H1 (cell line): ENCODE data around the gene RHBG. TPM values are rescaled to one million over a fixed set of nuclear protein-coding genes. Genes with fewer than 3 reads are reported as not detected.

Experiments
- BCL11A ChIP-seq, 2 experiments: IDR thresholded peaks; one replicate each; pipeline ENCODE4 v1.6.1; 2011; ENCODE audit warnings: low read depth in 2 of 2, low read length in 2 of 2, mild to moderate bottlenecking in 2 of 2
- BRCA1 ChIP-seq: IDR thresholded peaks from 2 replicates; pipeline ENCODE4 v1.6.1; 2012; ENCODE audit warnings: low read depth, low read length, improper control_type of control experiment
- CBX8 ChIP-seq: fragments of 300-800, 300-1000 bp; sonication (generic); IDR thresholded peaks from 2 replicates; pipeline ENCODE4 v1.7.1; 2016; ENCODE audit warnings: low read depth, low read length, borderline replicate concordance
- E2F6 ChIP-seq: IDR thresholded peaks from 2 replicates; pipeline ENCODE4 v1.6.1; 2012; ENCODE audit warnings: inconsistent platforms
- GABPA ChIP-seq: IDR thresholded peaks from 2 replicates; pipeline ENCODE4 v1.6.1; 2011; ENCODE audit warnings: mild to moderate bottlenecking, low read length, moderate library complexity, borderline replicate concordance; ENCODE audit not compliant: insufficient read depth
- HDAC6 ChIP-seq: IDR thresholded peaks from one replicate; pipeline ENCODE4 v1.7.1; 2012; ENCODE audit warnings: low read depth, mild to moderate bottlenecking, inconsistent platforms, low read length, moderate library complexity
- KDM1A ChIP-seq: fragments of 200-600, 300-600 bp; sonication (generic); IDR thresholded peaks from 2 replicates; pipeline ENCODE4 v1.7.1; 2016; ENCODE audit warnings: mild to moderate bottlenecking, low read length, borderline replicate concordance
- RXRA ChIP-seq: IDR thresholded peaks from 2 replicates; pipeline ENCODE4 v1.6.1; 2011; ENCODE audit warnings: low read depth, mild to moderate bottlenecking, low read length, moderate library complexity; ENCODE audit not compliant: insufficient read depth
- TEAD4 ChIP-seq: IDR thresholded peaks from 2 replicates; pipeline ENCODE4 v1.6.1; 2012; ENCODE audit warnings: low read depth, low read length, inconsistent platforms, mixed read lengths
- polyA plus RNA-seq, 7 experiments: library from polyadenylated mRNA; depleted of rRNA in 3 of 7; stranded (reverse) in 5 of 7; unstranded in 2 of 7; fragments of >200 nt in 5 of 7; fragments of 200-250 nt in 2 of 7; gene quantifications; 1 replicate in 5 of 7; 2 replicates in 1 of 7; 4 replicates in 1 of 7; pipeline versions ENCODE4 v1.2.1 to v1.2.3, GENCODE V29; 2011 to 2013; ENCODE audit warnings: missing spikeins in 2 of 7, mixed read lengths in 2 of 7
- total RNA-seq: library from RNA; stranded (reverse); fragmentation: NEBNext Ultra II Directional; extraction: Animal tissue kit (Norgen Biotek cat#: 25700); gene quantifications from 2 replicates; pipeline ENCODE4 v1.2.1, GENCODE V29; 2021
- TF ChIP-seq, protein P1 (sequence below): fragments of 300-600 bp; sonication (generic); IDR thresholded peaks from 2 replicates; pipeline ENCODE4 v1.7.1; 2012; ENCODE audit warnings: low read length, moderate library complexity, mild to moderate bottlenecking, inconsistent platforms; ENCODE audit not compliant: insufficient replicate concordance

The RHBG gene
- total and polyA plus RNA-seq, 2 of the 8 experiments (the other 6 are each of a cell fraction or from before 2014, with no cell fraction given), result 2.6 to 2.7 TPM

GRCh38 chr1:156421939-156422601 is 53.1 kb downstream of the RHBG start (continued):
- TF ChIP-seq E2F6 (no peak), HDAC6 (no peak), RXRA (no peak), KDM1A (no peak), TEAD4 (no peak), GABPA (no peak), CBX8 (no peak), BCL11A (IDR thresholded peaks at IDR 0.05; ENCODE audit: low read depth in 2 of 2, low read length in 2 of 2) (no peak), BRCA1 (no peak)
- TF ChIP-seq, protein P1, sequence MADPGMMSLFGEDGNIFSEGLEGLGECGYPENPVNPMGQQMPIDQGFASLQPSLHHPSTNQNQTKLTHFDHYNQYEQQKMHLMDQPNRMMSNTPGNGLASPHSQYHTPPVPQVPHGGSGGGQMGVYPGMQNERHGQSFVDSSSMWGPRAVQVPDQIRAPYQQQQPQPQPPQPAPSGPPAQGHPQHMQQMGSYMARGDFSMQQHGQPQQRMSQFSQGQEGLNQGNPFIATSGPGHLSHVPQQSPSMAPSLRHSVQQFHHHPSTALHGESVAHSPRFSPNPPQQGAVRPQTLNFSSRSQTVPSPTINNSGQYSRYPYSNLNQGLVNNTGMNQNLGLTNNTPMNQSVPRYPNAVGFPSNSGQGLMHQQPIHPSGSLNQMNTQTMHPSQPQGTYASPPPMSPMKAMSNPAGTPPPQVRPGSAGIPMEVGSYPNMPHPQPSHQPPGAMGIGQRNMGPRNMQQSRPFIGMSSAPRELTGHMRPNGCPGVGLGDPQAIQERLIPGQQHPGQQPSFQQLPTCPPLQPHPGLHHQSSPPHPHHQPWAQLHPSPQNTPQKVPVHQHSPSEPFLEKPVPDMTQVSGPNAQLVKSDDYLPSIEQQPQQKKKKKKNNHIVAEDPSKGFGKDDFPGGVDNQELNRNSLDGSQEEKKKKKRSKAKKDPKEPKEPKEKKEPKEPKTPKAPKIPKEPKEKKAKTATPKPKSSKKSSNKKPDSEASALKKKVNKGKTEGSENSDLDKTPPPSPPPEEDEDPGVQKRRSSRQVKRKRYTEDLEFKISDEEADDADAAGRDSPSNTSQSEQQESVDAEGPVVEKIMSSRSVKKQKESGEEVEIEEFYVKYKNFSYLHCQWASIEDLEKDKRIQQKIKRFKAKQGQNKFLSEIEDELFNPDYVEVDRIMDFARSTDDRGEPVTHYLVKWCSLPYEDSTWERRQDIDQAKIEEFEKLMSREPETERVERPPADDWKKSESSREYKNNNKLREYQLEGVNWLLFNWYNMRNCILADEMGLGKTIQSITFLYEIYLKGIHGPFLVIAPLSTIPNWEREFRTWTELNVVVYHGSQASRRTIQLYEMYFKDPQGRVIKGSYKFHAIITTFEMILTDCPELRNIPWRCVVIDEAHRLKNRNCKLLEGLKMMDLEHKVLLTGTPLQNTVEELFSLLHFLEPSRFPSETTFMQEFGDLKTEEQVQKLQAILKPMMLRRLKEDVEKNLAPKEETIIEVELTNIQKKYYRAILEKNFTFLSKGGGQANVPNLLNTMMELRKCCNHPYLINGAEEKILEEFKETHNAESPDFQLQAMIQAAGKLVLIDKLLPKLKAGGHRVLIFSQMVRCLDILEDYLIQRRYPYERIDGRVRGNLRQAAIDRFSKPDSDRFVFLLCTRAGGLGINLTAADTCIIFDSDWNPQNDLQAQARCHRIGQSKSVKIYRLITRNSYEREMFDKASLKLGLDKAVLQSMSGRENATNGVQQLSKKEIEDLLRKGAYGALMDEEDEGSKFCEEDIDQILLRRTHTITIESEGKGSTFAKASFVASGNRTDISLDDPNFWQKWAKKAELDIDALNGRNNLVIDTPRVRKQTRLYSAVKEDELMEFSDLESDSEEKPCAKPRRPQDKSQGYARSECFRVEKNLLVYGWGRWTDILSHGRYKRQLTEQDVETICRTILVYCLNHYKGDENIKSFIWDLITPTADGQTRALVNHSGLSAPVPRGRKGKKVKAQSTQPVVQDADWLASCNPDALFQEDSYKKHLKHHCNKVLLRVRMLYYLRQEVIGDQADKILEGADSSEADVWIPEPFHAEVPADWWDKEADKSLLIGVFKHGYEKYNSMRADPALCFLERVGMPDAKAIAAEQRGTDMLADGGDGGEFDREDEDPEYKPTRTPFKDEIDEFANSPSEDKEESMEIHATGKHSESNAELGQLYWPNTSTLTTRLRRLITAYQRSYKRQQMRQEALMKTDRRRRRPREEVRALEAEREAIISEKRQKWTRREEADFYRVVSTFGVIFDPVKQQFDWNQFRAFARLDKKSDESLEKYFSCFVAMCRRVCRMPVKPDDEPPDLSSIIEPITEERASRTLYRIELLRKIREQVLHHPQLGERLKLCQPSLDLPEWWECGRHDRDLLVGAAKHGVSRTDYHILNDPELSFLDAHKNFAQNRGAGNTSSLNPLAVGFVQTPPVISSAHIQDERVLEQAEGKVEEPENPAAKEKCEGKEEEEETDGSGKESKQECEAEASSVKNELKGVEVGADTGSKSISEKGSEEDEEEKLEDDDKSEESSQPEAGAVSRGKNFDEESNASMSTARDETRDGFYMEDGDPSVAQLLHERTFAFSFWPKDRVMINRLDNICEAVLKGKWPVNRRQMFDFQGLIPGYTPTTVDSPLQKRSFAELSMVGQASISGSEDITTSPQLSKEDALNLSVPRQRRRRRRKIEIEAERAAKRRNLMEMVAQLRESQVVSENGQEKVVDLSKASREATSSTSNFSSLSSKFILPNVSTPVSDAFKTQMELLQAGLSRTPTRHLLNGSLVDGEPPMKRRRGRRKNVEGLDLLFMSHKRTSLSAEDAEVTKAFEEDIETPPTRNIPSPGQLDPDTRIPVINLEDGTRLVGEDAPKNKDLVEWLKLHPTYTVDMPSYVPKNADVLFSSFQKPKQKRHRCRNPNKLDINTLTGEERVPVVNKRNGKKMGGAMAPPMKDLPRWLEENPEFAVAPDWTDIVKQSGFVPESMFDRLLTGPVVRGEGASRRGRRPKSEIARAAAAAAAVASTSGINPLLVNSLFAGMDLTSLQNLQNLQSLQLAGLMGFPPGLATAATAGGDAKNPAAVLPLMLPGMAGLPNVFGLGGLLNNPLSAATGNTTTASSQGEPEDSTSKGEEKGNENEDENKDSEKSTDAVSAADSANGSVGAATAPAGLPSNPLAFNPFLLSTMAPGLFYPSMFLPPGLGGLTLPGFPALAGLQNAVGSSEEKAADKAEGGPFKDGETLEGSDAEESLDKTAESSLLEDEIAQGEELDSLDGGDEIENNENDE, result no peak
